ENCODE results near the gene ANKS1A. TPM values are rescaled to one million over a fixed set of nuclear protein-coding genes. Genes with fewer than 3 reads are reported as not detected.

Gene ANKS1A
- total RNA-seq, 1 experiment from 2014 or later, result 26.5 TPM

- Mint-ChIP-seq H3K4me3 (no peak overlapping the region), H3K9me3 (no peaks in the 10 kb centered on the region), H3K27ac (no peak overlapping the region), H3K36me3 (ENCODE audit: insufficient read depth in 1 of 3, low read depth in 3 of 3) (no peaks in the 10 kb centered on the region), H3K4me1 (peaks cover 42 to 52% of the 10 kb centered on the region in 2 experiments), H3K27me3 (ENCODE audit: low read depth) (peaks cover 11% of the 10 kb centered on the region)
- Histone ChIP-seq H2AK5ac (ENCODE audit: insufficient read length, low read length) (no peak overlapping the region), H2BK12ac (ENCODE audit: insufficient read length, low read depth, low read length) (no peak overlapping the region), H4K5ac (ENCODE audit: insufficient read length, low read depth, low read length) (no peak overlapping the region), H3K27me3 (ENCODE audit: insufficient read depth, low read length) (no peaks in the 10 kb centered on the region), H3K4me1 (ENCODE audit: insufficient read depth, low read length) (peaks cover 5% of the 10 kb centered on the region; the same call in 1 of the 2 replicates), H3K18ac (ENCODE audit: insufficient read length, low read depth, low read length) (no peak overlapping the region), H4K91ac (ENCODE audit: insufficient read length, low read depth, low read length) (no peak overlapping the region), H3K9me3 (ENCODE audit: control insufficient read depth, low read depth, low read length) (no peaks in the 10 kb centered on the region), H3K27ac (ENCODE audit: insufficient read length, low read depth, low read length) (no peak overlapping the region), H3K79me2 (ENCODE audit: insufficient read depth, low read length) (no peaks in the 10 kb centered on the region), H2BK20ac (ENCODE audit: low read depth, low read length, poor library complexity, severe bottlenecking) (no peak overlapping the region), H2AFZ (ENCODE audit: low read length) (no peak overlapping the region), H3K23ac (ENCODE audit: insufficient read length, low read depth, low read length) (no peak overlapping the region), H3T11ph (ENCODE audit: low read length) (no peak overlapping the region), H3K23me2 (ENCODE audit: insufficient read length, low read depth, low read length, poor library complexity, severe bottlenecking) (no peaks in the 10 kb centered on the region), H3K56ac (ENCODE audit: insufficient read length, low read depth, low read length) (no peak overlapping the region), H3K14ac (ENCODE audit: insufficient read depth, low read length) (no peak overlapping the region; the same call in 1 of the 2 replicates), H2BK120ac (ENCODE audit: low read depth, low read length, poor library complexity, severe bottlenecking) (no peak overlapping the region), H3K9ac (ENCODE audit: extremely low read depth, insufficient read length, low read length) (no peak overlapping the region), H2BK15ac (ENCODE audit: low read depth, low read length) (no peak overlapping the region), H4K20me1 (ENCODE audit: control insufficient read depth, insufficient read depth, insufficient read length) (no peaks in the 10 kb centered on the region), H3K79me1 (ENCODE audit: insufficient read depth, low read depth, low read length, poor library complexity, severe bottlenecking) (peaks cover 5% of the 10 kb centered on the region), H4K8ac (replicated peaks; ENCODE audit: insufficient read length, low read depth, low read length) (no peak overlapping the region), H3K4ac (ENCODE audit: low read depth, low read length) (no peak overlapping the region), H3K4me2 (ENCODE audit: insufficient read depth, insufficient read length, low read length) (no peak overlapping the region), H2BK5ac (ENCODE audit: insufficient read length, low read length) (no peak overlapping the region)
- TF ChIP-seq CTCF (conservative IDR thresholded peaks at IDR 0.05), result no peak
- WGBS (ENCODE audit: extremely low coverage, insufficient read length, low lambda C conversion rate), result no CpG with 5 or more reads among the region's 9 CpGs
- DNase-seq, result no peak
These were observed 36.0 kb downstream of the ANKS1A start for GRCh38 chr6:34924831-34925625.

All from H9 (cell line).